Measurements from ENCODE around the gene SDSL. TPM values are rescaled to one million over a fixed set of nuclear protein-coding genes. Genes with fewer than 3 reads are reported as not detected.

The SDSL gene
- total and polyA plus RNA-seq, 10 of the 15 experiments (the other 5 are each of a cell fraction or from before 2014, with no cell fraction given): 0.18 to 4.4 (median 1.0) TPM

GRCh38 chr12:113445544-113446171 lies 23.5 kb downstream of the SDSL start:
- H3K4me3 ChIP-seq: no peak overlapping the region
- in situ Hi-C loops (cut with MboI) (no loop called here), intact Hi-C loops (cut with micrococcal nuclease; ENCODE audit: unreplicated experiment) (no loop called here)
- H3K9me3 ChIP-seq (replicated peaks; ENCODE audit: control insufficient read depth, insufficient read depth, low read length): no peaks in the 10 kb centered on the region; the same call in 2 of the 3 replicates
- RAD21 ChIA-PET (ENCODE audit: unreplicated experiment): interaction anchor here (1.0 to 1.3 kb wide), 2 partner anchors 16 to 261 kb away, joined by 3 read pairs; no protein-coding TSS in a partner anchor
- H3K4me2 ChIP-seq (ENCODE audit: control insufficient read depth, insufficient read depth): no peak overlapping the region
- FAIRE-seq: no peak
- BruUV-seq (replicated peaks): no TSS peak
- H3K27ac ChIP-seq (ENCODE audit: control insufficient read depth, insufficient read depth): no peak overlapping the region
- POLR2A ChIA-PET: no interaction called here
- no peaks in the 10 kb centered on the region for H4K20me1 ChIP-seq (ENCODE audit: control insufficient read depth, insufficient read depth)
- H2AFZ ChIP-seq (ENCODE audit: control insufficient read depth, low read depth, low read length): no peak overlapping the region
- H3K9ac ChIP-seq (ENCODE audit: control insufficient read depth, insufficient read depth, low read length): no peak overlapping the region
- H3K36me3 ChIP-seq (ENCODE audit: control insufficient read depth in 2 of 2, insufficient read depth in 2 of 2, low read length in 1 of 2): no peaks in the 10 kb centered on the region
- H3K79me2 ChIP-seq (ENCODE audit: control insufficient read depth, insufficient read depth, low read length): no peaks in the 10 kb centered on the region
- peaks cover 0 to 5% of the 10 kb centered on the region in 2 experiments; a peak in 2 of 4 replicates for H3K27me3 ChIP-seq (replicated peaks in 1 of 2; ENCODE audit: control insufficient read depth in 2 of 2, insufficient read depth in 2 of 2, low read length in 1 of 2)
- CTCF ChIA-PET: interaction anchor here (1.2 to 2.1 kb wide), 3 partner anchors 12 to 20 kb away, joined by 3 to 11 read pairs (median 6); no protein-coding TSS in a partner anchor
- TF ChIP-seq ESRRA (IDR thresholded peaks at IDR 0.05; ENCODE audit: low read length): no peak
- no peak for TF ChIP-seq NFXL1 (IDR thresholded peaks at IDR 0.05; ENCODE audit: borderline replicate concordance)
- TF ChIP-seq FOS (IDR thresholded peaks at IDR 0.05; ENCODE audit: borderline replicate concordance, extremely low read depth, insufficient read length): no peak
- TF ChIP-seq SRF (IDR thresholded peaks at IDR 0.05; ENCODE audit: low read depth in 2 of 2, low read length in 2 of 2): peak; percentile 69 to 79
- WGBS (ENCODE audit: insufficient coverage, insufficient replicate concordance, low lambda C conversion rate, missing lambda C conversion rate): 53% methylated on average over 6 of the region's 6 CpGs
- ATAC-seq: peak; percentile 91
- no peak for DNase-seq (ENCODE audit: low read depth, low spot score)
- SMC1A ChIA-PET (ENCODE audit: uncharacterized antibody, unreplicated experiment): no interaction called here
- H3K4me1 ChIP-seq (ENCODE audit: control insufficient read depth, insufficient read depth, low read length): no peaks in the 10 kb centered on the region

GRCh38 chr12:113448873-113449272 lies 26.7 kb downstream of the SDSL start:
- ChIA-PET SMC1A (ENCODE audit: uncharacterized antibody, unreplicated experiment) (no interaction called here), CTCF (no interaction called here), POLR2A (no interaction called here), RAD21 (ENCODE audit: unreplicated experiment) (no interaction called here)
- in situ Hi-C loops (cut with MboI): no loop called here
- Histone ChIP-seq H3K27ac (ENCODE audit: control insufficient read depth, insufficient read depth) (no peak overlapping the region), H3K4me2 (ENCODE audit: control insufficient read depth, insufficient read depth) (no peak overlapping the region), H3K9ac (ENCODE audit: control insufficient read depth, insufficient read depth, low read length) (no peak overlapping the region), H3K27me3 (replicated peaks in 1 of 2; ENCODE audit: control insufficient read depth in 2 of 2, insufficient read depth in 2 of 2, low read length in 1 of 2) (no peaks in the 10 kb centered on the region; a peak in 1 of 4 replicates), H4K20me1 (ENCODE audit: control insufficient read depth, insufficient read depth) (no peaks in the 10 kb centered on the region), H3K79me2 (ENCODE audit: control insufficient read depth, insufficient read depth, low read length) (no peaks in the 10 kb centered on the region), H3K36me3 (ENCODE audit: control insufficient read depth in 2 of 2, insufficient read depth in 2 of 2, low read length in 1 of 2) (no peaks in the 10 kb centered on the region), H3K4me1 (ENCODE audit: control insufficient read depth, insufficient read depth, low read length) (no peaks in the 10 kb centered on the region), H3K4me3 (no peak overlapping the region), H3K9me3 (replicated peaks; ENCODE audit: control insufficient read depth, insufficient read depth, low read length) (no peaks in the 10 kb centered on the region; the same call in 2 of the 3 replicates), H2AFZ (ENCODE audit: control insufficient read depth, low read depth, low read length) (no peak overlapping the region)
- 13% methylated on average over 7 of the region's 7 CpGs for WGBS (ENCODE audit: insufficient coverage, insufficient replicate concordance, low lambda C conversion rate, missing lambda C conversion rate)
- DNase-seq (ENCODE audit: low read depth, low spot score) (no peak), ATAC-seq (no peak), FAIRE-seq (no peak)
- BruUV-seq (replicated peaks): no TSS peak
- intact Hi-C loops (cut with micrococcal nuclease; ENCODE audit: unreplicated experiment): no loop called here
- TF ChIP-seq MLLT1 (IDR thresholded peaks at IDR 0.05) (no peak), SIX5 (IDR thresholded peaks at IDR 0.05; ENCODE audit: low read depth, low read length, severe bottlenecking) (no peak), LARP7 (IDR thresholded peaks at IDR 0.05) (no peak), MEF2B (IDR thresholded peaks at IDR 0.05; ENCODE audit: partially characterized antibody, poor library complexity, severe bottlenecking) (no peak), POLR2AphosphoS5 (IDR thresholded peaks at IDR 0.05; ENCODE audit: low read length) (no peak), SMC3 (IDR thresholded peaks at IDR 0.05; ENCODE audit: borderline replicate concordance, low read length) (no peak)
- TF ChIP-seq, protein P1, sequence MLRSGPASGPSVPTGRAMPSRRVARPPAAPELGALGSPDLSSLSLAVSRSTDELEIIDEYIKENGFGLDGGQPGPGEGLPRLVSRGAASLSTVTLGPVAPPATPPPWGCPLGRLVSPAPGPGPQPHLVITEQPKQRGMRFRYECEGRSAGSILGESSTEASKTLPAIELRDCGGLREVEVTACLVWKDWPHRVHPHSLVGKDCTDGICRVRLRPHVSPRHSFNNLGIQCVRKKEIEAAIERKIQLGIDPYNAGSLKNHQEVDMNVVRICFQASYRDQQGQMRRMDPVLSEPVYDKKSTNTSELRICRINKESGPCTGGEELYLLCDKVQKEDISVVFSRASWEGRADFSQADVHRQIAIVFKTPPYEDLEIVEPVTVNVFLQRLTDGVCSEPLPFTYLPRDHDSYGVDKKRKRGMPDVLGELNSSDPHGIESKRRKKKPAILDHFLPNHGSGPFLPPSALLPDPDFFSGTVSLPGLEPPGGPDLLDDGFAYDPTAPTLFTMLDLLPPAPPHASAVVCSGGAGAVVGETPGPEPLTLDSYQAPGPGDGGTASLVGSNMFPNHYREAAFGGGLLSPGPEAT (IDR thresholded peaks at IDR 0.05; ENCODE audit: low read depth): no peak
